ENCODE measurements around the gene UGT1A3. TPM values are rescaled to one million over a fixed set of nuclear protein-coding genes. Genes with fewer than 3 reads are reported as not detected.

Gene UGT1A3
- total and polyA plus RNA-seq, 7 experiments from 2014 or later = not detected

DNA sequence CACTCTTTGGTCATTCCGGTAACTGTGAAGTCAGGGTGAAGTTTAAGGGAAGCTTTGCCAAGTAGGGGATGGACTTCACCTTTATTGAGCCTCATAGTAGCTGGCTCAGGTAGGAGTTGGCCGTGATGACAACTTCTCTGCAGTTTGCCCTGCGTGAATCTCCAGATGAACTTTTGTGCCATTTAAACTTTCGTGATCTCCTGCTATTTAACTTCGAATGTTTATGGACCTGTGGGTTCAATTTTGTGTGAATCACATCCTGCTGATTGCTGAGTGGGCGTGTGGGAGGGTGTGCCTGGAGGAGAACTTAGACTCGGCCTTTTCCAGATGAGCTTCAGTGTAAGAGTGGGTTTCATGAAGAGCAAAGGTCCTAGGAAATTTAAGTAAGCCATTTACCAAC lies 35.4 kb downstream of the UGT1A3 start:
- Mint-ChIP-seq H3K36me3 (no peaks in the 10 kb centered on the region), H3K9me3 (peaks cover 0 to 3% (median 0%) of the 10 kb centered on the region in 11 donors), H3K27ac (no peak overlapping the region), H3K27me3 (peaks cover 12 to 32% (median 25%) of the 10 kb centered on the region in 5 donors), H3K4me1 (no peaks in the 10 kb centered on the region), H3K4me3 (no peak overlapping the region)
- H3K27me3 ChIP-seq (ENCODE audit: control insufficient read depth in 2 of 2, insufficient read depth in 2 of 2, low read length in 2 of 2) = no peaks in the 10 kb centered on the region
- intact Hi-C loops (cut with micrococcal nuclease) = no loop called here
- DNase-seq = no peak
- H3K27ac ChIP-seq (ENCODE audit: low read depth, low read length) = no peak overlapping the region
- CTCF ChIA-PET = no interaction called here
- POLR2A ChIA-PET = no interaction called here
- no peak for ATAC-seq
- H3K4me1 ChIP-seq (ENCODE audit: control insufficient read depth in 2 of 2, insufficient read depth in 2 of 2, low read length in 2 of 2) = no peaks in the 10 kb centered on the region
- H3K36me3 ChIP-seq (ENCODE audit: control insufficient read depth in 2 of 3, insufficient read depth in 3 of 3, low read length in 3 of 3) = no peaks in the 10 kb centered on the region
- no peak overlapping the region for H3K4me3 ChIP-seq (ENCODE audit: low read length)
- H3K9me3 ChIP-seq (ENCODE audit: control insufficient read depth in 2 of 3, low read length in 3 of 3) = no peaks in the 10 kb centered on the region

DNA sequence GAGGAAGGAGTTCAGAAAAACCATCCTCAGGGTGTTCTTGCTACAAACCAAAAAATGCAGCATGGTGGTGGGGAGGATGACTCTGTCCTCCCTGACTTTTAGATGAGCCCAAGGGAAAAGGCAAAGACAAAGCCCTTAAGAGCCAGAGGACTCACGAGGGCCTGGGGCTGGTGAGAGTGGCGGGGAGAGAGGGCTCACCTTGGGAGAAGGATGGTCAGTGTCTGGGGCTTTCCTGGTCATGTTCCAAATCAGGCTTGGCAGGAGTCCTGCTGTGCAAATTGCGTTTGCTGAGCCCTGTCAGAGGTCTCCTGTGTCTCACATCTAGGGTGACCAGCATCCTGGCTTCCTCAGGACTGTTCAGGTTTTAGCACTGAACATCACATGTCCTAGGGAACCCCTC lies 35.9 kb downstream of the UGT1A3 start:
- H3K27ac Mint-ChIP-seq = no peak overlapping the region

DNA sequence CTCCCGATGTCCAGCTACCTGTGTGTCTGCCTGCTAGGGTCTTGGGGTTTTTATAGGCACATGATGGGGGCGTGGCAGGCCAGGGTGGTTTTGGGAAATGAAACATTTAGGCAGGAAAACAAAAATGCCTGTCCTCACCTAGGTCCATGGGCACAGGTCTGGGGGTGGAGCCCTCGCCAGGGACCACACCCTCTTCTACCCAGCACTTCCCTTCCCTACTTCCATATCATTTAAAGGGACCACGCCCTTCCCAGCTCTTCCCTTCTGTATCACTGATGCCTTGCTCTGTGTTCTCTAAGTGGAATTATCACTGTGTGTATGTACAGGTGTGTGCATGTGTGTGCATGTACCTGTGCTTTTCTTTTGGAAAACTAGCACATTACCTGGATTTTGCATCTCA lies 37.6 kb downstream of the UGT1A3 start:
- no peak for DNase-seq
- Mint-ChIP-seq H3K27me3 (peaks cover 18 to 39% (median 28%) of the 10 kb centered on the region in 5 donors), H3K27ac (no peak overlapping the region), H3K36me3 (no peaks in the 10 kb centered on the region), H3K4me1 (no peaks in the 10 kb centered on the region), H3K9me3 (peaks cover 0 to 3% (median 0%) of the 10 kb centered on the region in 11 donors), H3K4me3 (no peak overlapping the region)
- Histone ChIP-seq H3K9me3 (ENCODE audit: control insufficient read depth in 2 of 3, low read length in 3 of 3) (no peaks in the 10 kb centered on the region), H3K27ac (ENCODE audit: low read depth, low read length) (no peak overlapping the region), H3K27me3 (ENCODE audit: control insufficient read depth in 2 of 2, insufficient read depth in 2 of 2, low read length in 2 of 2) (no peaks in the 10 kb centered on the region), H3K4me3 (ENCODE audit: low read length) (no peak overlapping the region), H3K4me1 (ENCODE audit: control insufficient read depth in 2 of 2, insufficient read depth in 2 of 2, low read length in 2 of 2) (no peaks in the 10 kb centered on the region), H3K36me3 (ENCODE audit: control insufficient read depth in 2 of 3, insufficient read depth in 3 of 3, low read length in 3 of 3) (no peaks in the 10 kb centered on the region)
- intact Hi-C loops (cut with micrococcal nuclease) = no loop called here
- no peak for ATAC-seq
- CTCF ChIA-PET = no interaction called here
- POLR2A ChIA-PET = no interaction called here

More for the DNA sequence above, 35.9 kb downstream of the UGT1A3 start:
- Mint-ChIP-seq H3K9me3 (peaks cover 0 to 3% (median 0%) of the 10 kb centered on the region in 11 donors), H3K36me3 (no peaks in the 10 kb centered on the region), H3K4me1 (no peaks in the 10 kb centered on the region), H3K4me3 (no peak overlapping the region), H3K27me3 (peaks cover 12 to 35% (median 28%) of the 10 kb centered on the region in 5 donors)
- Histone ChIP-seq H3K9me3 (ENCODE audit: control insufficient read depth in 2 of 3, low read length in 3 of 3) (no peaks in the 10 kb centered on the region), H3K27me3 (ENCODE audit: control insufficient read depth in 2 of 2, insufficient read depth in 2 of 2, low read length in 2 of 2) (no peaks in the 10 kb centered on the region), H3K27ac (ENCODE audit: low read depth, low read length) (no peak overlapping the region), H3K36me3 (ENCODE audit: control insufficient read depth in 2 of 3, insufficient read depth in 3 of 3, low read length in 3 of 3) (no peaks in the 10 kb centered on the region), H3K4me3 (ENCODE audit: low read length) (no peak overlapping the region), H3K4me1 (ENCODE audit: control insufficient read depth in 2 of 2, insufficient read depth in 2 of 2, low read length in 2 of 2) (no peaks in the 10 kb centered on the region)
- ATAC-seq (no peak), DNase-seq (no peak)
- POLR2A ChIA-PET = no interaction called here
- intact Hi-C loops (cut with micrococcal nuclease) = no loop called here
- CTCF ChIA-PET = no interaction called here

DNA sequence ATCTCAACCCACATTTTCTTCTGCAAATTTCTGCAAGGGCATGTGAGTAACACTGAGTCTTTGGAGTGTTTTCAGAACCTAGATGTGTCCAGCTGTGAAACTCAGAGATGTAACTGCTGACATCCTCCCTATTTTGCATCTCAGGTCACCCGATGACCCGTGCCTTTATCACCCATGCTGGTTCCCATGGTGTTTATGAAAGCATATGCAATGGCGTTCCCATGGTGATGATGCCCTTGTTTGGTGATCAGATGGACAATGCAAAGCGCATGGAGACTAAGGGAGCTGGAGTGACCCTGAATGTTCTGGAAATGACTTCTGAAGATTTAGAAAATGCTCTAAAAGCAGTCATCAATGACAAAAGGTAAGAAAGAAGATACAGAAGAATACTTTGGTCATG lies 39.2 kb downstream of the UGT1A3 start:
- Histone ChIP-seq H3K27me3 (ENCODE audit: control insufficient read depth in 2 of 2, insufficient read depth in 2 of 2, low read length in 2 of 2) (no peaks in the 10 kb centered on the region), H3K36me3 (ENCODE audit: control insufficient read depth in 2 of 3, insufficient read depth in 3 of 3, low read length in 3 of 3) (no peaks in the 10 kb centered on the region), H3K4me3 (ENCODE audit: low read length) (no peak overlapping the region), H3K9me3 (ENCODE audit: control insufficient read depth in 2 of 3, low read length in 3 of 3) (no peaks in the 10 kb centered on the region), H3K4me1 (ENCODE audit: control insufficient read depth in 2 of 2, insufficient read depth in 2 of 2, low read length in 2 of 2) (no peaks in the 10 kb centered on the region), H3K27ac (ENCODE audit: low read depth, low read length) (no peak overlapping the region)
- CTCF ChIA-PET = no interaction called here
- Mint-ChIP-seq H3K27me3 (peaks cover 15 to 39% (median 28%) of the 10 kb centered on the region in 5 donors), H3K4me1 (no peaks in the 10 kb centered on the region), H3K4me3 (no peak overlapping the region), H3K27ac (no peak overlapping the region), H3K36me3 (no peaks in the 10 kb centered on the region), H3K9me3 (peaks cover 0 to 3% (median 0%) of the 10 kb centered on the region in 11 donors)
- intact Hi-C loops (cut with micrococcal nuclease) = no loop called here
- POLR2A ChIA-PET = no interaction called here
- ATAC-seq (no peak), DNase-seq (no peak)

DNA sequence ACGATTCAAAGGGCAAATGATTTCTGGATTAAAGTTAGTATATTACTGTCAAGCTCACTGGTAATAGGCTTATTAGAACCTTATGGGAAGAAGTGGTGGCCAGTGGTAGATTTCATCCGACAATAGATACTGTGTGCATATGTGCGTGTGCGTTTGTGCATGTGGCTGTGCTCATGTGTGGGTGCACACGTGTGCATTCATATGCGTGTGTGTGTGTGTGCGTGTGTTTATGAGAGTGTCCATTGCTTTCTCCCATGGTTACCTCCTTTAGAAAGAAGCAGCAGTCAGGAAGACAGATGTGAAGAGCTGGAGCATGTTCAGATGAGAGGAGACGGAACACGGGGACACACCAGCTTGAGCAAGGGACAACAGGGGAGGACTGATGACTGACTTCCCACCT lies 40.4 kb downstream of the UGT1A3 start:
- ChIA-PET CTCF (interaction anchor here (0.6 kb wide), 1 partner anchor 166 kb away, joined by 3 read pairs; no protein-coding TSS in a partner anchor), POLR2A (no interaction called here)
- no peaks in the 10 kb centered on the region for H3K9me3 ChIP-seq (ENCODE audit: control insufficient read depth in 2 of 3, low read length in 3 of 3)
- intact Hi-C loops (cut with micrococcal nuclease) = no loop called here
- peaks cover 9 to 32% (median 19%) of the 10 kb centered on the region in 5 donors for H3K27me3 Mint-ChIP-seq
- H3K4me3 Mint-ChIP-seq = no peak overlapping the region
- H3K4me3 ChIP-seq (ENCODE audit: low read length) = no peak overlapping the region
- H3K27ac Mint-ChIP-seq = no peak overlapping the region
- no peak for ATAC-seq
- no peaks in the 10 kb centered on the region for H3K4me1 ChIP-seq (ENCODE audit: control insufficient read depth in 2 of 2, insufficient read depth in 2 of 2, low read length in 2 of 2)
- H3K27ac ChIP-seq (ENCODE audit: low read depth, low read length) = no peak overlapping the region
- H3K36me3 ChIP-seq (ENCODE audit: control insufficient read depth in 2 of 3, insufficient read depth in 3 of 3, low read length in 3 of 3) = no peaks in the 10 kb centered on the region
- no peaks in the 10 kb centered on the region for H3K4me1 Mint-ChIP-seq
- no peaks in the 10 kb centered on the region for H3K27me3 ChIP-seq (ENCODE audit: control insufficient read depth in 2 of 2, insufficient read depth in 2 of 2, low read length in 2 of 2)
- peaks cover 0 to 3% (median 0%) of the 10 kb centered on the region in 11 donors for H3K9me3 Mint-ChIP-seq
- no peaks in the 10 kb centered on the region for H3K36me3 Mint-ChIP-seq
- DNase-seq = no peak

DNA sequence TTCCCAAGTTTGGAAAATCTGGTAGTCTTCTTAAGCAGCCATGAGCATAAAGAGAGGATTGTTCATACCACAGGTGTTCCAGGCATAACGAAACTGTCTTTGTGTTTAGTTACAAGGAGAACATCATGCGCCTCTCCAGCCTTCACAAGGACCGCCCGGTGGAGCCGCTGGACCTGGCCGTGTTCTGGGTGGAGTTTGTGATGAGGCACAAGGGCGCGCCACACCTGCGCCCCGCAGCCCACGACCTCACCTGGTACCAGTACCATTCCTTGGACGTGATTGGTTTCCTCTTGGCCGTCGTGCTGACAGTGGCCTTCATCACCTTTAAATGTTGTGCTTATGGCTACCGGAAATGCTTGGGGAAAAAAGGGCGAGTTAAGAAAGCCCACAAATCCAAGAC lies 43.3 kb downstream of the UGT1A3 start:
- Histone ChIP-seq H3K36me3 (ENCODE audit: control insufficient read depth in 2 of 3, insufficient read depth in 3 of 3, low read length in 3 of 3) (no peaks in the 10 kb centered on the region), H3K27me3 (ENCODE audit: control insufficient read depth in 2 of 2, insufficient read depth in 2 of 2, low read length in 2 of 2) (no peaks in the 10 kb centered on the region), H3K4me3 (ENCODE audit: low read length) (no peak overlapping the region), H3K9me3 (ENCODE audit: control insufficient read depth in 2 of 3, low read length in 3 of 3) (no peaks in the 10 kb centered on the region), H3K27ac (ENCODE audit: low read depth, low read length) (no peak overlapping the region), H3K4me1 (ENCODE audit: control insufficient read depth in 2 of 2, insufficient read depth in 2 of 2, low read length in 2 of 2) (no peaks in the 10 kb centered on the region)
- CTCF ChIA-PET = no interaction called here
- Mint-ChIP-seq H3K27ac (no peak overlapping the region), H3K4me3 (no peak overlapping the region), H3K27me3 (peaks cover 9 to 21% (median 17%) of the 10 kb centered on the region in 5 donors), H3K9me3 (peaks cover 0 to 17% (median 9%) of the 10 kb centered on the region in 11 donors), H3K4me1 (no peaks in the 10 kb centered on the region), H3K36me3 (peaks cover 0 to 6% (median 0%) of the 10 kb centered on the region in 5 donors)
- POLR2A ChIA-PET = no interaction called here
- ATAC-seq (no peak), DNase-seq (no peak)
- intact Hi-C loops (cut with micrococcal nuclease) = no loop called here

DNA sequence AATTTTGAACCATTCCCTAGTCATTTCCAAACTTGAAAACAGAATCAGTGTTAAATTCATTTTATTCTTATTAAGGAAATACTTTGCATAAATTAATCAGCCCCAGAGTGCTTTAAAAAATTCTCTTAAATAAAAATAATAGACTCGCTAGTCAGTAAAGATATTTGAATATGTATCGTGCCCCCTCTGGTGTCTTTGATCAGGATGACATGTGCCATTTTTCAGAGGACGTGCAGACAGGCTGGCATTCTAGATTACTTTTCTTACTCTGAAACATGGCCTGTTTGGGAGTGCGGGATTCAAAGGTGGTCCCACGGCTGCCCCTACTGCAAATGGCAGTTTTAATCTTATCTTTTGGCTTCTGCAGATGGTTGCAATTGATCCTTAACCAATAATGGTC lies 43.7 kb downstream of the UGT1A3 start:
- intact Hi-C loops (cut with micrococcal nuclease) = no loop called here
- no peak overlapping the region for H3K4me3 Mint-ChIP-seq
- H3K4me1 ChIP-seq (ENCODE audit: control insufficient read depth in 2 of 2, insufficient read depth in 2 of 2, low read length in 2 of 2) = no peaks in the 10 kb centered on the region
- H3K36me3 ChIP-seq (ENCODE audit: control insufficient read depth in 2 of 3, insufficient read depth in 3 of 3, low read length in 3 of 3) = no peaks in the 10 kb centered on the region
- H3K27me3 ChIP-seq (ENCODE audit: control insufficient read depth in 2 of 2, insufficient read depth in 2 of 2, low read length in 2 of 2) = no peaks in the 10 kb centered on the region
- H3K36me3 Mint-ChIP-seq = peaks cover 0 to 6% (median 0%) of the 10 kb centered on the region in 5 donors
- CTCF ChIA-PET = no interaction called here
- H3K4me3 ChIP-seq (ENCODE audit: low read length) = no peak overlapping the region
- H3K27me3 Mint-ChIP-seq = peaks cover 9 to 24% (median 16%) of the 10 kb centered on the region in 5 donors
- DNase-seq = no peak
- peaks cover 0 to 19% (median 10%) of the 10 kb centered on the region in 11 donors for H3K9me3 Mint-ChIP-seq
- H3K9me3 ChIP-seq (ENCODE audit: control insufficient read depth in 2 of 3, low read length in 3 of 3) = no peaks in the 10 kb centered on the region
- no peak for ATAC-seq
- no peak overlapping the region for H3K27ac ChIP-seq (ENCODE audit: low read depth, low read length)
- POLR2A ChIA-PET = no interaction called here
- no peak overlapping the region for H3K27ac Mint-ChIP-seq
- no peaks in the 10 kb centered on the region for H3K4me1 Mint-ChIP-seq

All from naive thymus-derived CD4-positive, alpha-beta T cell (primary cell).